ENCODE data around the gene SRSF9.

The SRSF9 gene

GRCh38 chr12:120480211-120480610, 10.7 kb upstream of the SRSF9 start:
- FAIRE-seq (no peak), DNase-seq (ENCODE audit: insufficient read length) (no peak)
- no peak for TF ChIP-seq TAF1 (IDR thresholded peaks at IDR 0.05; ENCODE audit: borderline replicate concordance, low read depth, low read length)
- no peak for TF ChIP-seq POLR2AphosphoS5 (IDR thresholded peaks at IDR 0.05; ENCODE audit: low read depth, low read length)
- no peak for TF ChIP-seq POLR2A (IDR thresholded peaks at IDR 0.05; ENCODE audit: low read depth, low read length)

- FAIRE-seq: no peak
- TF ChIP-seq TAF1 (IDR thresholded peaks at IDR 0.05; ENCODE audit: borderline replicate concordance, low read depth, low read length) (no peak), POLR2A (IDR thresholded peaks at IDR 0.05; ENCODE audit: low read depth, low read length) (no peak), POLR2AphosphoS5 (IDR thresholded peaks at IDR 0.05; ENCODE audit: low read depth, low read length) (no peak)
- no peak for DNase-seq (ENCODE audit: insufficient read length)
These were observed 9.9 kb upstream of the SRSF9 start for GRCh38 chr12:120479458-120479857.

GRCh38 chr12:120475643-120476042, 6.1 kb upstream of the SRSF9 start:
- no peak for TF ChIP-seq POLR2AphosphoS5 (IDR thresholded peaks at IDR 0.05; ENCODE audit: low read depth, low read length)
- TF ChIP-seq TAF1 (IDR thresholded peaks at IDR 0.05; ENCODE audit: borderline replicate concordance, low read depth, low read length): no peak
- no peak for TF ChIP-seq POLR2A (IDR thresholded peaks at IDR 0.05; ENCODE audit: low read depth, low read length)
- no peak for DNase-seq (ENCODE audit: insufficient read length)
- FAIRE-seq: no peak

DNA sequence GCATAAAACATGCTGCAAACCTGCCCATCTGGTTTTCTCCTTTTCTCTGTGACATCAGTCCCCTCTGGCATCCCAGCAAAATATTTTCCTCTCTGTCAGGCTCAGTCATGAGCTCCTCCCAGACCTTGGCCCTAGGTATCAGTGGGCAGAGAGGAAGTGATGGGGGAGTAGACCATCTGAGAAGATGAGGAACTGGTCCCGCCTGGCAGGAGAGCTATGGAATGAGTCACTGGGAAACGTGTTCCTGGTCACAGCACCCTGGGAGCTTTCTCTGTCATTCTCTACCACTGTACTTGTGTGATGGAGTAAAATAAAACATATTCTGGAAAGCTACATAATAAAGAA, 5.0 kb upstream of the SRSF9 start:
- TF ChIP-seq POLR2A (IDR thresholded peaks at IDR 0.05; ENCODE audit: low read depth, low read length) (no peak), TAF1 (IDR thresholded peaks at IDR 0.05; ENCODE audit: borderline replicate concordance, low read depth, low read length) (no peak), POLR2AphosphoS5 (IDR thresholded peaks at IDR 0.05; ENCODE audit: low read depth, low read length) (no peak)
- FAIRE-seq (no peak), DNase-seq (ENCODE audit: insufficient read length) (no peak)

- TF ChIP-seq POLR2A (IDR thresholded peaks at IDR 0.05; ENCODE audit: low read depth, low read length): no peak
- no peak for DNase-seq (ENCODE audit: insufficient read length)
- FAIRE-seq: no peak
These were observed 4.5 kb upstream of the SRSF9 start for GRCh38 chr12:120473807-120474615.

- DNase-seq (ENCODE audit: insufficient read length): no peak
- no peak for FAIRE-seq
- TF ChIP-seq POLR2A (IDR thresholded peaks at IDR 0.05; ENCODE audit: low read depth, low read length): no peak
- TF ChIP-seq TAF1 (IDR thresholded peaks at IDR 0.05; ENCODE audit: borderline replicate concordance, low read depth, low read length): no peak
- TF ChIP-seq POLR2AphosphoS5 (IDR thresholded peaks at IDR 0.05; ENCODE audit: low read depth, low read length): no peak
These were observed 3.0 kb upstream of the SRSF9 start for GRCh38 chr12:120472521-120472920.

- TF ChIP-seq POLR2A (IDR thresholded peaks at IDR 0.05; ENCODE audit: low read depth, low read length): no peak
- TF ChIP-seq TAF1 (IDR thresholded peaks at IDR 0.05; ENCODE audit: borderline replicate concordance, low read depth, low read length): no peak
- no peak for TF ChIP-seq POLR2AphosphoS5 (IDR thresholded peaks at IDR 0.05; ENCODE audit: low read depth, low read length)
- DNase-seq (ENCODE audit: insufficient read length): no peak
- FAIRE-seq: peak; percentile 24
These were observed 719 bp upstream of the SRSF9 start for GRCh38 chr12:120470150-120470784.

DNA sequence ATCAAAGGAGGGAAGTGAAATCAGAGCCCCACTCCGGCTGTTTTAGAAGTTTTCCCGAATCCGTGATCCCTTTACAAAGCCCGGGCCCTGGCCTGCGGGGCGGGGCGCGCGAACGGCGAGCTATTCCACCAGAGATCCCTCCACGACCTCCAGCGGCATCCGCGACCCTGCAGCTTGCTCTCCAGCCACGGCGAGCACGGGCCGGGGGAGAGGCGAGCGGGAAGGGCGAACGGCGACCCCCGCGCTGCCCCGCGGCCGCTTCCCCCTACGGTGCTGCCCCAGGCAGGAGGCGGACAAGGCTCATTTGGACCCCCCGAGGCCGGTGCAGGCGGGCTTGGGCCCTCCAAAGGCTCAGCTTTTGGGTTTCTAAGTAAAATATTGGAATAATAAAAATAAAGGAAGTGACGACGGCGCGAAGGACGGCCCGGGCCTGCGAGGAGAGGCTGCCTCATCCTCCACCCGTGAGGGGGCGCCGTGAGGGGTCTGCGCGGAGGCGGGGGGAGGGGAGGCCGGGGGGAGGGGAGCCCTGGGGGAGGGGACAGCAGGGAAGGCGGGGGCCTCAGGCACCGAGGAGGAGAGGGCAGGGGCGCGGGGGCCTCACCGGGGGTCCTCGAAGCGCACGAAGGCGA, 613 bp downstream of the SRSF9 start:
- DNase-seq (ENCODE audit: insufficient read length) (no peak), FAIRE-seq (no peak)
- TF ChIP-seq POLR2A (IDR thresholded peaks at IDR 0.05; ENCODE audit: low read depth, low read length) (no peak), TAF1 (IDR thresholded peaks at IDR 0.05; ENCODE audit: borderline replicate concordance, low read depth, low read length) (no peak), POLR2AphosphoS5 (IDR thresholded peaks at IDR 0.05; ENCODE audit: low read depth, low read length) (no peak)

GRCh38 chr12:120468325-120468820, 1.2 kb downstream of the SRSF9 start:
- DNase-seq (ENCODE audit: insufficient read length) (no peak), FAIRE-seq (no peak)
- no peak for TF ChIP-seq POLR2AphosphoS5 (IDR thresholded peaks at IDR 0.05; ENCODE audit: low read depth, low read length)
- TF ChIP-seq POLR2A (IDR thresholded peaks at IDR 0.05; ENCODE audit: low read depth, low read length): no peak
- TF ChIP-seq TAF1 (IDR thresholded peaks at IDR 0.05; ENCODE audit: borderline replicate concordance, low read depth, low read length): no peak

DNA sequence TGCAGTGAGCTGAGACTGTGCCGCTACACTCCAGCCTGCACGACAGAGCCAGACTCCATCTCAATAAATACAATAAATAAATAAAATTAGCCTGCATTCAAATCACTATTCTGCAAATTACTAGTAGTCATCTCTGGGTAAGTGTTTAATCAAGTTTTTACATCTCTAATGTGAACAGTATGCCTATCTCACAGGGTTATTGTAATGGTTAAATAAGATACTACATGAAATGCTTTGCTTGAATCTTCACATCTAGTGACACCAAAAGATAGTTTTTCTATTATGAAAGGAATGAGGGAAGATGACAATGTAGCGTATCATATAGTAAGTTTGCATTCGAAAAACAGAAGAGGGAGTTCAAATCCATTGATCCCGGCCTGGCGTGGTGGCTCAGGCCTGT, 2.1 kb downstream of the SRSF9 start:
- no peak for TF ChIP-seq POLR2AphosphoS5 (IDR thresholded peaks at IDR 0.05; ENCODE audit: low read depth, low read length)
- no peak for TF ChIP-seq TAF1 (IDR thresholded peaks at IDR 0.05; ENCODE audit: borderline replicate concordance, low read depth, low read length)
- no peak for TF ChIP-seq POLR2A (IDR thresholded peaks at IDR 0.05; ENCODE audit: low read depth, low read length)
- DNase-seq (ENCODE audit: insufficient read length): no peak
- no peak for FAIRE-seq

DNA sequence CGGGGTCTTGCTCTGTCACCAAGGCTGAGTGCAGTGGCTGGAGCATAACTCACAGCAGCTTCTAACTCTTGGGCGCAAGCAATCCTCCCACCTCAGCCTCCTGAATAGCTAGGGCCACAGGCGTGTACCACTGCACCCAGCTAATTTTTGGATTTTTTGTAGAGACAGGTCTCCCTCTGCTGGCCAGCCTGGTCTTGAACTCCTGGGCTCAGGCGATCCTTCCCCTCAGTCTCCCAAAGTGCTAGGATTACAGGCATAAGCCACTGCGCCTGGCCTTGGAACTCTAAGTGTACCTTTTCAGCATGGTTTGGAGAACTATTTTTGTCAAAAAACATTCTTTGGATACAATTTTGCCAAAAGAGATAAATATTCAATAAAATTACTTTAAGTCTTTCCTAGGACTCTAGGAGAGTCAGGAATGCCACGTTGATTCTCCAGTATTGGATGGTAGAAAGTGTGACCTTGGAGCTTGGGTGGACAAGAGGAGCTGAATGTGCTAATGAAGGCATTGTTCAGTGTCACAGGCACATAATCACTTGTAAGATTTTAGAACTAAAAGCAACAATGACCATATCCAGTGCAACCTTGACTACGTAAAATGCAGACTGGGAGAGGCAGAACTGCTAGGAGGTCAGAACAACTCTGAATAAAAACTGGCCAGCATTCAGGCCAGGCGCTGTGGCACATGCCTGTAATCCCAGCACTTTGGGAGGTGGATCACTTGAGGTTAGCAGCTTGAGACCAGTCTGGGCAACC, 2.8 kb downstream of the SRSF9 start:
- DNase-seq (ENCODE audit: insufficient read length) (no peak), FAIRE-seq (no peak)
- no peak for TF ChIP-seq TAF1 (IDR thresholded peaks at IDR 0.05; ENCODE audit: borderline replicate concordance, low read depth, low read length)
- TF ChIP-seq POLR2AphosphoS5 (IDR thresholded peaks at IDR 0.05; ENCODE audit: low read depth, low read length): no peak
- TF ChIP-seq POLR2A (IDR thresholded peaks at IDR 0.05; ENCODE audit: low read depth, low read length): no peak

Measured in GM12892 (cell line).